HG03469 (cell line): Measurements from ENCODE around the gene NTN3.

ENCODE experiments used
- ATAC-seq: cut with Tn5 transposase; IDR thresholded peaks from one replicate; pipeline ENCODE4 v1.9.1; 2021; ENCODE audit warnings: mild to moderate bottlenecking, moderate library complexity, moderate number of reproducible peaks; ENCODE audit not compliant: unreplicated experiment

Gene NTN3

DNA sequence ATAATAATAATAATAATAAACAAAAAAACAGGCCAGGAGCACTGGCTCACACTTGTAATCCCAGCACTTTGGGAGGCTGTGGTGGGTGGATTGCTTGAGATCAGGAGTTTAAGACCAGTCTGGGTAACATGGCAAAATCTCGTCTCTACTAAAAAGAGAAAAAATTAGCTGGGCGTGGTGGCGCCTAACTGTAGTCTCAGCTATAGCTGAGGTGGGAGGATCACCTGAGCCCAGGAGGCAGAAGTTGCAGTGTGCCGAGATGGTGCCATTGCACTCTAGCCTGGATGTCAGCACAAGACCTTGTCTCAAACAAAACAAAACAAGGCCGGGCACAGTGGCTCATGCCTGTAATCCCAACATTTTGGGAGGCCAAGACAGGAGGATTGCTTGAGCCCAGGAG lies 23.9 kb downstream of the NTN3 start:
- no peak for ATAC-seq

DNA sequence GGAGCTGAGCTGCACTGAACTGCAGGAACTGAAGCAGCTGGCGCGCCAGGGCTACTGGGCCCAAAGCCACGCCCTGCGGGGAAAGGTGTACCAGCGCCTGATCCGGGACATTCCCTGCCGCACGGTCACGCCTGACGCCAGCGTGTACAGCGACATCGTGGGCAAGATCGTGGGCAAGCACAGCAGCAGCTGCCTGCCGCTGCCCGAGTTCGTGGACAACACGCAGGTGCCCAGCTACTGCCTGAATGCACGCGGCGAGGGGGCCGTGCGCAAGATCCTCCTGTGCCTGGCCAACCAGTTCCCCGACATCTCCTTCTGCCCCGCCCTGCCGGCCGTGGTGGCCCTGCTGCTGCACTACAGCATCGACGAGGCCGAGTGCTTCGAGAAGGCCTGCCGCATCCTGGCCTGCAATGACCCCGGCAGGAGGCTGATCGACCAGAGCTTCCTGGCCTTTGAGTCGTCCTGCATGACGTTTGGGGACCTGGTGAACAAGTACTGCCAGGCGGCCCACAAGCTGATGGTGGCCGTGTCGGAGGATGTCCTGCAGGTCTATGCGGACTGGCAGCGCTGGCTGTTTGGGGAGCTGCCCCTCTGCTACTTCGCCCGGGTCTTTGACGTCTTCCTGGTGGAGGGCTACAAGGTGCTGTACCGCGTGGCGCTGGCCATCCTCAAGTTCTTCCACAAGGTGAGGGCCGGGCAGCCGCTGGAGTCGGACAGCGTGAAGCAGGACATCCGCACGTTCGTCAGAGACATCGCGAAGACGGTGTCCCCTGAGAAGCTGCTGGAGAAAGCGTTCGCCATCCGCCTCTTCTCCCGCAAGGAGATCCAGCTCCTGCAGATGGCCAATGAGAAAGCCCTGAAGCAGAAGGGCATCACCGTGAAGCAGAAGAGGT lies 25.4 kb downstream of the NTN3 start:
- no peak for ATAC-seq

DNA sequence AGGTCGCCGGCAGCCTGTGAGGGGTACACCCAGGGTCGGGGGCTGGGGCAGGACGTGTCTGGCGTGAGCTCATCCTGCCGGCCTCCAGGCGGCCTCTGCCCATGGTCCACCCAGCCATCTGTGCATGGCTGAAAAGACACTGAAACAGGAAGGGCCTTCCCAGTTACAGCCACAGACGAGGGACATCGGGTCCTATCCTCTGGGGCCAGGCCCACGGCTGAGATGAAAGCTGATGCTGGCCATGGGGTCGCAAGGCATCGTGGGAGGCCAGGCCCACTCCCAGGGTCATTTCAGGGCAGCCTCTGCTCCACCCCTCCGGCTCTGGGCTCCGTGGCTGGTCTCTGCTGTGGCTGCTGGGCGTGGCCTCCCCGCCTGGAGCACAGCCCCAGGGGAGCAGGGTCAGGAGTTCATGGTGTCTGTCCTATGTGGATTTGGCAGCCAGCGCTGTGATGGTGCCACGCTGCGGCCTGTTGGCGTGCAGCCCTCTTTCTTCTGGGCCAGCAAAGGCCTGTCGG lies 26.1 kb downstream of the NTN3 start:
- ATAC-seq: no peak

DNA sequence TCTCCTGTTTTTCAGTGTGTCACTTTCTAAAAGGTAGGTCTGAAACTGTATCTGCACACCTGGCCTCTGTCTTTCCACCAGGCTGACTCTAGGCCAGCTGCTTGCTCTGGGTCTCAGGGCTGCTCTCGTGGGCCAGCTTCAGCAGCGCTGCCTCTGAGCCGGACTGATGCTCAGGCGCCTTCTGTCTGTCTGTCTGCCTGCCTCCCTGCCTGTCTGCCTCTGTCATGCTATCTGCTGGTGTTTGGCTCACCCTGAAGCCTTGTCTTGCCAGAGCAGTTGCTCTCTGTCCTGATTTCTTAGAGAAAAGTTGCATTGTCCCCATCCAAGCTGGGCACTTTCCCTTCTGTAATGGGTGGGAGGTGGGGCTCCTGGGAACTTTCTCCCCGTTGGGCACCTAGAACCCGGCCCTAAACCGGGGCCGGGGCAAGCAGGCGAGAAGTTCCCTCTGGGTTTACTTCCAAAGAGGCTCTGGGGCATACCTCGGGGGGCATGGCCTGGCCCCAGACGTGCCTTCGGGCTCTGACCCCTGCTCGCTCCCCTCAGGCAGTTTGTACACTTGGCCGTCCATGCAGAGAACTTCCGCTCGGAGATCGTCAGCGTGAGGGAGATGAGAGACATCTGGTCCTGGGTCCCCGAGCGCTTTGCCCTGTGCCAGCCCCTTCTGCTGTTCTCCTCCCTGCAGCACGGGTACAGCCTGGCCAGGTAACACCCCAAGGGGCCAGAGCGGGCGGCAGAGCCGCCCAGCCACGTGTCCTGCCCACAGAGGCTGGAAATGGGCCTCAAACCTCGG lies 26.8 kb downstream of the NTN3 start:
- no peak for ATAC-seq

DNA sequence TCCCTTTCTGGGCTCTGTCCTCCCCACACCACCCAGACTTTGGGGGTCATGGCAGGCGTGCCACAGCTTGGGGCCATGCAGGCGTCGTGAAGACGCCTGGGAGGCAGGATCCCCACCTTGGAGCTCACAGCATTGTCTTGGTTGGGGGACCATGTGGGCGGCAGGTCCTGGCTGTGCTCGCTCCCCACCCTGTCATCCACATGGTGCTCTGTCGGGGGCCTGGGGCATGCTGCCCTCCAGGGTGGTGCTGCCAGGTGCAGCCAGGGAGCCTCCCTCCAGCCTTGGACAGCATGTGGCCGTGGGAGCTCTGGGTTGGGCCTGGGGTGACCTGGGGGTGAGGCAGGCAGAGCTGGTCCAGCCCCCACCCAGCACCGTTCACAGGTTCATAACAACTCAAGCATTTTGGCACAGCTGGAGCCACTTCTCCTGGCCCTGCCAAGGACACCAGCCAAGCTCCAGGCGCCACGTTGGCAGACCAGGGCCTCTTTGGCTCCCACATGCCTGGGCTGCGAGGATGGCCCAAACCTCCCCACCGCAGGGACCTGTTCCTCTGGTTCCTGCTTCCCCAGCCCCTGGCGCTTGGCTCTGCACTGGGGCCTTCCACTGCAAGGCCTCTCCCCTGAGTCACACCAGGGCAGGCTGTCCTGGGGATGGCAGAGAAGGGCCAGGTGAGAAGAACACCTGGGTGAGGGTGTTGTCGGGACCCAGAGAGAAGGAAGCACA lies 27.6 kb downstream of the NTN3 start:
- ATAC-seq: no peak

DNA sequence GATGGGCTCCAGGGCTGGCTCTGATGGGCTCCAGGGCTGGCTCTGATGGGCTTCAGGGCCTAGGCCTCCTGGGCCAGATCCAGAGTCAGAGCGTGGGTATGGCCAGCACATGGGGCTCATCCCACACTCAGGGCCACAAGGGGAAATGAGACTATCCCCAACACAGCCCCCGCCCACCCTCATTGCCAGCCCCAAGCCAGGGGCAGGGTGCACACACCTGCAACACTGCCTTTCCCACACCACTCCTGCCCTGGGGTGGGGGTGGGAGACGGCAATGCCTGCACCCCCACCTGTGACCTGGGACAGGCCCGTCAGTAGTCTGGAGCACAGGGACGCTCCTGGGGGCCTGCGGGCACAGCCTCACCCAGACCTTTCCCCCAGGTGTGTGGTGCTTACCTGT lies 28.4 kb downstream of the NTN3 start:
- no peak for ATAC-seq

DNA sequence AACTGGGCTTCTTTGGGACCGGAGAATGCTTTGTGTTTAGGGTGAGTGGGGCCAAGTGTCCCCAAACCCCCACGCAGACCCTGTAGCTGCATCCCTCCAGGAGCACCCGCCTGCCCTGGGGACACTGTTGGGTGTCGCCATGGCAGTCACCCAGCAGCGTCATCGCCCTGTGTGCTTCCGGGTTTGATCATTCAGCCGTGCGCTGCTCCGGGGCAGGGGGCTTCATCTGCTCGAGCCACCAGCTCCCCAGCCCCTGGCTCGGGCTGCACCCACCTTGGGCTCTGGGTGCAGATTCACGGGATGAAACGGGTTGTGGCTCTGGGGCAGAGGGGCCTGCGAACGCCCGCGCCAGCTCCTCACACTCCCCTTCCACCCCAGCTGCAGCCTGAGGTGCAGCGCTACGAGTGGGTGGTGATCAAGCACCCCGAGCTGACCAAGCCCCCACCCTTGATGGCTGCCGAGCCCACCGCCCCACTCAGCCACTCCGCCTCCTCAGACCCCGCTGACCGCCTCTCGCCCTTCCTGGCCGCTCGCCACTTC lies 28.9 kb downstream of the NTN3 start:
- ATAC-seq: no peak

DNA sequence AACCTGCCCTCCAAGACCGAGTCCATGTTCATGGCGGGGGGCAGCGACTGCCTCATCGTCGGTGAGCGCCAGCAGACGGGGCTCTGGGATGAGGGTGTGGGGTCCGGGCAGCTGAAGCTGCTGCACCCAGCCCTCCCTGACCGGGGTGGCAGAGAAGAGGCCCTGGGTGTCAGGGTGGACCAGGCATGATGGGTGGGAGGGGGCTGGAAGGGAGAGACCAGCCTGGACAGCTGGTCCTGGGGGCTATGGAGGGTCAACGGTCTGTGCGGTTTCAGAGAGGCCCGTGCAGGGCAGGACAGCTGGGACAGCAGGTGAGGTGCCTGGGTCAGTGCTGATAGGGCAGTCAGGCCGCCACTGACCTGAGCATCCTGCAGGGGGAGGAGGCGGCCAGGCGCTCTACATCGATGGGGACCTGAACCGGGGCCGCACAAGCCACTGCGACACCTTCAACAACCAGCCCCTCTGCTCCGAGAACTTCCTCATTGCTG lies 29.4 kb downstream of the NTN3 start:
- ATAC-seq: no peak

DNA sequence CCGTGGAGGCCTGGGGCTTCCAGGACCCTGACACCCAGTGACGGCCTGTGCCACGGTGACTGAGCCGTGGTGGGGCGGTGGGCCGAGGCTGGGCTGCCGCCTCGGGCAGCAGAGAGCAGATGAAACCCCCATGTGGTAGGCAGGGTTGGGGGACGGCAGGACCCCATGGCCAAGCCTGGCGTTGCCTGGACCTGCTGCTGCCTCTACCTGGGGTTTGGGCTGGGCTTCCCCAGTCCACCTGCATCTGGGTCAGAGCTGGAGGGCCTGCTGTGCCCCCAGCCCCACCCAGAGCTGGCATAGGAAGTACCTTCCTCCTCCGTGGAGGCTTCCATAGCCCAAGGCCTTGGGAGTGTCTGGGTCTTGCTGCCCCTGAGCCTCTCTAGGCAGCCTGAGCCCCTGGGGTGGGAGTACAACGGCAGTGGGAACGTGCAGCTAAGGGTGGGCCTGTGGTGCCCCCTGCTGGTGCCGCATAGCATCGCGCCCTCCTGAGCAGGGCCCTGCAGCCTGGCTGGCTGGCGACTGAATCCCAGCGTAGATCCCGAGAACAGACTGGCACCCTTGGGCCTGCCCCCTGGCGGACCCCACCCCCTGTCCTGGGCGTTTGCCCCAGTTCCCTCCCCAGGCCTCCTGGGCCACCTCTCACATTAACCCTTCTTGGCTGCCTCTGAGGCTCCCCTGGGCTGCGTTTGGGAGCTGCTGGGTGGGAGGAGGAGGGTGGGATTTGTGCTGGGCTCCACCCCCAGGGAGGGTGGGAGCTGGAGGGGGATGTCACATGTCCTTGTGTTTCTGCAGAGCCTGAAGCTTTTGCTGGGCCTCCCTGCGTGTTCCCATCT lies 30.0 kb downstream of the NTN3 start:
- ATAC-seq: no peak

DNA sequence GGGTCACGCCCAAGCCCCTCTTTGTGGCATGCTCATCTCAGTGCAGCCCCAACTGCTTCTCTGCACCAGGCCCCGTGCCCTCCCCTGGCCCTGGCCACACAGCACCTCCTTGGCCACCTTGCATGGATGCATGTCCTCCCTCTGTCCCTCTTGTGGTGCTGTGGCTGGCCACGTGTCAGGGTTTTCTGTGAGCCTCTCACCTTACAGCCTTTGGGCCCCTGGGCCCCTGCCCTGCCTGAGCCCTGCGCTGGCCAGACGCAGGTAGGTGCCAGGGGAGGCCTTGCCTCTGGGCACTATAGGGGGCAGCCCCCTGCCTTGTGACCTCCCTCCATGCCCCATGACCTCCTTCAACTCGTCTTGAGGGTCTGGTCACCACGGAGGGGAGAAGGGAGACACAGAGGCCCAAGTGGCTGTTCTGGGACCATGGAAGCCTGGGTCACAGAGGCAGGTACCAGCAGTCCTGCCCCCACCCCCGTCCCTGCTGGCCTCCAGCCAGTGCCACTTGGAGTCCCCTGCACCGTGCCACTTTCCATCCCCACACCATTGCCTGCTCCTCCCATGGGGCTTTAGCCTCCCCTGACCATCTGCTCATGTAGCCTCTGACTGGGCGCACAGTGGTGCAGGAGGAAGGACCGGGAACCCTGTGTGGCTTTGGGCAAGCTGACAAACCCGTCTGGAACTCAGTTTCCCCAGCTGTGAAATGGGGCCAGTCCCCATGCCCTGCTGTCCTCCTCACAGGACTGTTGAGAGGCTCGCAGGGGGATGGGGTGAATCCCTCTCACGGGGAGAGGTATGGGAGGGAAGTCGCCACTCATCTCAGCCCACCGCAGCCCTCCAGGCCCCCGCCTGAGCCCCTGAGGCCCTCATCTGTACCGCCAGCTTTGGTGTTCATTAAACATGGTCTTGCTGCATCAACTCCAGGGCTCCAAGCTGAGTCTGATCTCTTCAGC lies 31.1 kb downstream of the NTN3 start:
- no peak for ATAC-seq

DNA sequence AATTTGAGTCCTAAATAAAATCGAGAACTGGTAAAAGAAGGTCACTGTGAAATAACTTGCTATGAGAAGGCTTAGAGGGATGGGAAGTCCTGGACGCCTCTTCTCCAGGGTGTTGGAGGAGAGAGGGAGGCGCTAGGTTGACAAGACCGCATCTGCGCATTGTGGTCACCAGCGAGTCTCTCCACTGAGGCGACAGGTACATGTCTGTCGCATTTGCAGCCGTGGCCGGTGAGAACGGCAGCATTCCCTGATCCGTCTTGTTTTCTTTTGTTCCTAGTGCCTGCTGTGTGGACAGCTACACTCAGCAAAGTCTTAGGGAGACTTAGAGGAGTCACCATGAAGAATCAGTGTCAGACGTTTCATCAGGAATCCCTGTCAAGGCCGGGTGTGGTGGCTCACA lies 34.6 kb downstream of the NTN3 start:
- no peak for ATAC-seq

DNA sequence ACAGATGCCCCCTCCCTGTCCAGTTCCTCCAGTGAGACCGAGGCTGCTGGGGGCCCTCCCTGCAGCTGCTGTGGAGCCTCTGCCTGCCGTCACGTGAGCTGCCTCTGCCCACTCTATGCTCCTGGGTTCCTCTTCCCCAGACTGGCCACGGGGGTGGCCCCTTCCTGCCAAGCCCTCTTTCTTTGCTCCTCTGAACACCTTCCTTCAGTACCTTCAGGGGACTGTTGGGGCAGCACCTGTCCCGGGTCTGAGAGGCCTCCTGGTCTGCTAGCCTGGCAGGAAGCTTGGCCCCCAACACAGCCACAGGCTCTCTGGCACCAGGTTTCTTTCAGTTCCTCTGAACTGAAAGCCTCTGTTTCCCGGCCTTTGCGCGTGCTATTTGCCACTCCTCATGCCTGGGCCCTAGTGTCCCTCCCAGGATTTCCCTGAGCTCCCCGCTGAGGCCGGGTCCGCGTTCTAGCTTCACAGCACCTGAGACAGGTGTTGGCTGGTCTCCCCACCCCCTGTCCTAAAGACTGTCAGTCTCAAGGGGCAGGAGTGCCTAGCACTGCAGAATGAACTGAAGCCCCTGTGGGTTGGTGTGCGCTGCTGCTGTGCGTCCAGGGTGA lies 36.1 kb downstream of the NTN3 start:
- ATAC-seq: peak; percentile 48

DNA sequence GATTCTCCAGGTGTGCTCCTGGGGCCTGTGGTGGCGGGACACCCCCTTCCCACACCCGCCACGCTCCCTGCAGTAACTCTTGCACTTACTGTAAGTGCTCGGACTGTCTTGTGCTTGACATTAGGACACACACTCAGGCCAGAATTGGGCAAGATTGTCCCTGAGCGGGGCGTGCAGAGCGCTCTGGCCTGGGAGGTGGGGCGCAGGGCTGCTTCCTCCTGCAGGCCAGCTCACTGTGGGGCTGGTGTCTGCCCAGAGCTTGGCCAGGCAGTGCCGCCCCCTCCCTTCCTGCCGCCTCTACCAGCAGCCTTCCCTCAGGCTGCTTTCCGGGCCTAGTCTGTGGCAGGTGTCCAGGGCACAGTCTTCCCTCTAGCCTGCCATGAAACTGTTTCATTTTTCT lies 36.6 kb downstream of the NTN3 start:
- ATAC-seq: peak; percentile 14

DNA sequence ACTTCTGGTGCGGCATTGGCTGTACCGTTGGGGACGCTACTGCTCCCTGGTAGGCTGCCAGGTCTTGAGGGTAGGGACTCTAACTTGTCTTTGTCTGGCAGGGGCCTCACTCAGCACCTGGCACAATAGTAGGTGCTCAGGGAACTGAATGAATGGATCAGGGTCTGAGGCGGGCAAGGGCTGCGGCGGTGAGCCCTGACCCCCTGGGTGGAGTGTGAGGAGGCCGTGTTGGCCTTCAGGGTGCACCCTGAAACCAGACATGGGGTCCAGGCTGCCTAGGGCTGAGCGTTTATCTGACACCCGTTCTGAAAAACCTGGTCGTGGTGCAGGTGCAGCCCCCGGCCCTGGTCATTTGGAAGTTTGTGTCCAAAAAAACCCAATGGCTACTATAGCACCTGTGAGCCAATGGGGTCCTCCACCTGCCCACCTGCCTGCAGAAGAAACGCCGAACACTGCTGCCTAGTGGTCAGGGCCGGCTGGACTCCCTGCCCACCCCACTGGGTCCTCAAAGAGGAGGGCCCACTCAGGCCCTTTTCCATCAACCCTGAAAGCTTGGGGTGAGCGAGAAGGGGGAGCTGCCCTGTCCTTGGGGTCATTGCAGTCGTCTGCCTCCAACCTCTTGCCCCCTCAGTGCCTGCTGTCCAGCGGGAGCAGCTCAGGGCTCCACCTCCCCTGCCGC lies 37.8 kb downstream of the NTN3 start:
- ATAC-seq: no peak

DNA sequence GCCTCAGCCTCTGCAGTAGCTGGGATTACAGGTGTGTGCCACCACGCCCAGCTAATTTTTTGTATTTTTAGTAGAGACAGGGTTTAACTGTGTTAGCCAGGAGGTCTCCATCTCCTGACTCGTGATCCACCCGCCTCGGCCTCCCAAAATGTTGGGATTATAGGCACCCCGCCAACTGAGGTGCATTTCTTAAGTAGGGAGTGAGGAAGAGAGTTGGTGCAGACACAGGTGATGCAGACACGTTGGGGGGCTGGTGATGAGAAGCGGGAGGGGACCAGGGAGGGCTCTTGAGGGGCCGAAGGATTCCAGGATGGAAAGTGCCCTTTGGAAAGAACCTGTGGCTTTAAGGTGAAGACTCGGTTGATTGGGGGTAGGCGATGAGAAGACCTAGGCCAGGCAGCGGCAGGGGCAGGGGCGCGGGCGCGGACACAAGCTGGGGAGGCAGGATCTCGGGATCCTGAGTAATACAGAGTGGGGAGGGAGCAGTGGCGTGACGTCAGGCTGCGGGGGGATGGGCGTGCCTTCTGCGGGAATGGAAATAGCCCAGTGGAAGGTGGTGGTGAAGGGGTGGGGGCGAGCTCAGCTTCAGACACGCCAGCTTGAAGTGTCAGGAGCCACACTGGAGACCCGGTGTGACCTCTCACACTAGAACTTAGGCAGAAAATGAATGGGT lies 40.2 kb downstream of the NTN3 start:
- ATAC-seq: no peak

DNA sequence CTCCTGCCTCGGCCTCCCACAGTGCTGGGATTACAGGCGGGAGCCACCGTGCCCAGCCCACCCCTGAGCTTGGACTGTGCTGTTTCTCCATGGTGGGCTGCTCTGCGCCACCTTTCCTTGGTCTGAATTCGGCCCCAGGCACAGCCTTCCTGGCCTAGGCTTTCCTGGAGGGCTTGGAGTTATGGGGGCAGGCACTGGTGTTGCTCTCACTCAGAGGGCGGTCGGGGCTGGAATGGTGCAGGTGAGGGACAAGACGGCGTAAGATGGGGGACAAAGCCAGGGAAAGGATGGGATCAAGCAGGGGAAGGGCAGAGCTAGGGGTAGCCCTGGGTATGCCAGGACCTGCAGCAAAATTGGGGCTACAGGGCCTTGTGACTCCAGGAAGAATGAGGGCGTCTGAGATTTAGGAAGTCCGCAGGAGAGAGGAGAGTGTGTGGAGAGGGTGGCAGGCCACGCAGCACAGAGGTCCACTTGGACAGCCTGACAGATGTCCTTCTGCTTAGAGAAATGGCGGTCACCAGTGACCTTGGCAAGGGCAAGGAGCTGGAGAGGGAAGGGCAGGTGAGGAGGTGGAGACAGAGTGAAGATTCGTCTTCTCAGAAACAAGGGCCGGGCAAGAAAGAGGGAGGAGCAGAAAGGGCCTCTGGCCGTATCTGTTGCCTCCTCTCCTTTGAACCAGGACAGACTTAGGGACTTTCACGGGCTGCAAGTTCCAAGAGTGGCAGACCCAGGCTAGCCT lies 41.1 kb downstream of the NTN3 start:
- no peak for ATAC-seq
